Upper lobe of right lung (tissue), 1 donor: ENCODE results near the gene SRPK3. TPM values are rescaled to one million over a fixed set of nuclear protein-coding genes. Genes with fewer than 3 reads are reported as not detected.
"Not testable (repeated sequence)": the region's sequence is repeated elsewhere in the genome, so short reads cannot be mapped to it uniquely, and the experiment has no call there.

ENCODE experiments used
- ATAC-seq: fragments of 200-7000 bp; cut with Tn5 transposase; one replicate; pipeline ENCODE4 v1.9.1; 2020; ENCODE audit warnings: mild to moderate bottlenecking, moderate library complexity
- DNase-seq: peaks from one replicate; pipeline ENCODE4 v3.0.0-alpha.2; 2020
- H3K27ac ChIP-seq: fragments of 200-600 bp; one replicate; pipeline ENCODE4 v1.8.0; 2022
- H3K27me3 ChIP-seq: fragments of 200-600 bp; one replicate; pipeline ENCODE4 v1.8.0; 2022; ENCODE audit warnings: mild to moderate bottlenecking
- H3K36me3 ChIP-seq: fragments of 200-600 bp; one replicate; pipeline ENCODE4 v1.8.0; 2022
- H3K4me1 ChIP-seq: fragments of 200-600 bp; one replicate; pipeline ENCODE4 v1.8.0; 2022
- H3K4me3 ChIP-seq: fragments of 200-600 bp; one replicate; pipeline ENCODE4 v1.8.0; 2022; ENCODE audit warnings: mild to moderate bottlenecking
- H3K9me3 ChIP-seq: fragments of 200-600 bp; one replicate; pipeline ENCODE4 v1.8.0; 2022
- CTCF ChIP-seq: fragments of 200-600 bp; IDR thresholded peaks from one replicate; pipeline ENCODE4 v1.8.0; 2022; ENCODE audit warnings: antibody characterized with exemption
- intact Hi-C: fragments of 100-400 bp; cut with DNase I; formaldehyde crosslinking; loops from one replicate; pipeline ENCODE4 v1.11.0; 2022
- total RNA-seq: library from RNA; stranded (reverse); fragmentation: NEBNext Ultra II Directional; extraction: Animal tissue kit (Norgen Biotek cat#: 25700); gene quantifications from one replicate; pipeline ENCODE4 v1.2.1, GENCODE V29; 2021
- donor health status: DM: no; HTN: yes; CAD: no; lungs with severe emphysema.

The SRPK3 gene
- total RNA-seq, 1 donor from 2014 or later, result not detected

DNA sequence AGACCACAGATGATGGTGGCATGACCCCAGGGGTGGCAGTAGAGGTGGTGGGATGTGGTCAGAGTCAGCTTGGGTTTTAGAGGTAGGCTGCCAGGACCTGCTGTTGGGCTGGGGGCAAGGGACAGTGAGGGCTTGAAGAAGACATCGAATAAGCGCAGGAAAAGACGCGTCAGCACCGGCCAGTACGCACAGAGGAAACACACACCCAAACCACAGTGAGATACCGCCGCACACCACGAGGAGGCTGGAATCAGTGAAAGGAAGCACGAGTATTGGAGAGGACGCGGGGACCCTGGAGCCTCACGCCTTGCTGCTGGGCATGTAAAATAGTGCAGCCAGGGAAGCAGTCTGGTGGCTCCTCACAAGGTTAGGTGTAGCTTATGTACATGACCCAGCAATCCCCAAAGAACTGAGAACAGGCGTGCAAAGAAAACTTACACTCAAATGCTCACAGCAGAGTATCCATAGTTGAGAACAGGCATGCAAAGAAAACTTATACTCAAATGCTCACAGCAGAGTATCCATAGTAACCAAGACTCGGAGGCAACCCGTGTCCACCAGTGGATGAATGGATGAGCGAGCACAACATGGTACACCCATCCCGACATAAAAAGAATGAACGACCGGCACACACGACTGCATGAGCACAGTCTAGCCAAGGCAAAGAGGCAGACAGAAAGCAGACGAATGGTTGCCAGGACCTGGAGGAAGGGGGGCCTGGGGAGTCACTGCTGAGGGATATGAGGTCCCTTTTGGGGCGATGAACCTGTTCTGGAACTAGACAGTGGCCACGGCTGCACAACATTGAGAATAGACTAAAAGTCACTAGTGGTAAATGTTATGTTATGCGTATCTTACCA is 36.2 kb downstream of the SRPK3 start:
- no peak for TF ChIP-seq CTCF
- no peaks in the 10 kb centered on the region for H3K36me3 ChIP-seq
- no peaks in the 10 kb centered on the region for H3K9me3 ChIP-seq
- no peak overlapping the region for H3K27ac ChIP-seq
- ATAC-seq (no peak), DNase-seq (no peak)
- no peak overlapping the region for H3K4me3 ChIP-seq
- H3K27me3 ChIP-seq, result no peaks in the 10 kb centered on the region
- intact Hi-C loops, result no loop called here
- no peaks in the 10 kb centered on the region for H3K4me1 ChIP-seq

- H3K4me3 ChIP-seq, H3K36me3 ChIP-seq, intact Hi-C loops, H3K9me3 ChIP-seq, H3K4me1 ChIP-seq, ATAC-seq, DNase-seq, H3K27ac ChIP-seq, H3K27me3 ChIP-seq: not testable (repeated sequence)
Observed at GRCh38 chrX:153818064-153818463, 37.2 kb downstream of the SRPK3 start.

GRCh38 chrX:153818571-153819383 is 37.9 kb downstream of the SRPK3 start:
- DNase-seq, result no peak
- no peak overlapping the region for H3K27ac ChIP-seq
- TF ChIP-seq CTCF, result no peak
- no peaks in the 10 kb centered on the region for H3K36me3 ChIP-seq
- peak; percentile 87 for ATAC-seq
- H3K4me1 ChIP-seq, result no peaks in the 10 kb centered on the region
- intact Hi-C loops, result no loop called here
- H3K9me3 ChIP-seq, result no peaks in the 10 kb centered on the region
- H3K4me3 ChIP-seq, result peak overlapping the region; percentile 47
- H3K27me3 ChIP-seq, result no peaks in the 10 kb centered on the region

- Histone ChIP-seq H3K4me1 (no peaks in the 10 kb centered on the region), H3K27ac (no peak overlapping the region), H3K36me3 (no peaks in the 10 kb centered on the region), H3K9me3 (no peaks in the 10 kb centered on the region), H3K4me3 (peak overlapping the region; percentile 47), H3K27me3 (no peaks in the 10 kb centered on the region)
- ATAC-seq (no peak), DNase-seq (no peak)
- intact Hi-C loops, result no loop called here
- no peak for TF ChIP-seq CTCF
Observed at GRCh38 chrX:153819384-153820040, 38.7 kb downstream of the SRPK3 start.

GRCh38 chrX:153820601-153821000 is 39.8 kb downstream of the SRPK3 start:
- no peak for DNase-seq

More at GRCh38 chrX:153820601-153821000, 39.8 kb downstream of the SRPK3 start:
- no peak for TF ChIP-seq CTCF
- Histone ChIP-seq H3K9me3 (no peaks in the 10 kb centered on the region), H3K27ac (no peak overlapping the region), H3K4me3 (no peak overlapping the region), H3K4me1 (no peaks in the 10 kb centered on the region), H3K36me3 (no peaks in the 10 kb centered on the region), H3K27me3 (no peaks in the 10 kb centered on the region)
- no peak for ATAC-seq
- intact Hi-C loops, result no loop called here
